Measurements from ENCODE around the gene TAOK1. TPM values are rescaled to one million over a fixed set of nuclear protein-coding genes. Genes with fewer than 3 reads are reported as not detected.
"Not testable (repeated sequence)": the region's sequence is repeated elsewhere in the genome, so short reads cannot be mapped to it uniquely, and the experiment has no call there.

TAOK1 gene
- total RNA-seq, 2 experiments from 2014 or later, result 21.8 to 21.9 TPM

DNA sequence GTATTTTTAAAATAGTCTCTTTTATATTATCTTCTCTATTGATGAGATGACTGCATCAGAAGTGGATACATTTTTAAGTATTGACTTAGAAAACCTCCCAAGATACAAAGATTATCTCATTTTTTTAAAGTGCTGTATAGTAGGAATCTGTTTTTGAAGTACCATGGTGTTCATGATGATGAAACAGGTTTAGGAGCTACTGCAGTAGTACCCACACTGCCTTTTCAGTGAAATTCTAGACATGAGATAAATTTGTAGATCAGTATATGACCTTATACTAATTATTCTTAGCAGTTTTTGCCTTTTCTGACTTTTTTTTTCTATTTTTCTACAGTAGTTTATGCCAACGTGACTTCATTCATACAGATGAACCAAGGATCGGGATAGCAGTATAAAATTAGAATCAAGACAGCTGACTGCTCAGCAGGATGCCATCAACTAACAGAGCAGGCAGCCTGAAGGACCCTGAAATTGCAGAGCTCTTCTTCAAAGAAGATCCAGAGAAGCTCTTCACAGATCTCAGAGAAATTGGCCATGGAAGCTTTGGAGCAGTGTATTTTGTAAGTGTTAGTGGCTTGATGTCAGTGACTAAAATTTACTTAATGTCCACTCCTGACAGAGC lies 61.1 kb downstream of the TAOK1 start:
- Mint-ChIP-seq H3K4me3 (no peak overlapping the region), H3K36me3 (ENCODE audit: low read depth) (peaks cover 26% of the 10 kb centered on the region), H3K27me3 (ENCODE audit: low read depth) (no peaks in the 10 kb centered on the region), H3K9me3 (no peaks in the 10 kb centered on the region), H3K27ac (no peak overlapping the region), H3K4me1 (ENCODE audit: low read depth) (peaks cover 23% of the 10 kb centered on the region)
- intact Hi-C loops (cut with micrococcal nuclease), result no loop called here
- DNase-seq, result no peak
- CTCF ChIA-PET, result no interaction called here

DNA sequence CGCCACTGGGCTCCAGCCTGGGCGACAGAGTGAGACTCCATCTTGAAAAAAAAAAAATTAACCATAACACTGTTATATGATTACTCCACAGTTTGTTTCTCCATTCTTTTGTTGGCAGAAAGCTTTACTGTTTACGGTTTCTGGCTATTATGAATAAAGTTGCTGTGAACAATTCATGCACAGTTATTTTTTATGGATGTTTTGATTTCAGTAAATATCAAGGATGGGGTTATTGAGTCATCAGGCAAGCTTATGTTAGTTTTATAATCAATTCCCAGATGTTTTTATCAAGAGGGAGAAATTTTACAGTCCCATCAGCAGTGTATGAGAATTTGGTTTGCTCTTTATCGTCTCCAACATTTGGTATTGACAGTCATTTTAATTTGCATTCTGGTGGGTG lies 67.9 kb downstream of the TAOK1 start:
- H3K4me3 Mint-ChIP-seq, result no peak overlapping the region
- no peaks in the 10 kb centered on the region for H3K9me3 Mint-ChIP-seq
- CTCF ChIA-PET, result interaction anchor here (1.8 kb wide), 1 partner anchor 89 kb away, joined by 4 read pairs; no protein-coding TSS in a partner anchor
- intact Hi-C loops (cut with micrococcal nuclease), result no loop called here
- H3K27ac Mint-ChIP-seq, result no peak overlapping the region
- peaks cover 14% of the 10 kb centered on the region for H3K4me1 Mint-ChIP-seq (ENCODE audit: low read depth)
- peaks cover 21% of the 10 kb centered on the region for H3K36me3 Mint-ChIP-seq (ENCODE audit: low read depth)
- no peaks in the 10 kb centered on the region for H3K27me3 Mint-ChIP-seq (ENCODE audit: low read depth)
- DNase-seq, result no peak

DNA sequence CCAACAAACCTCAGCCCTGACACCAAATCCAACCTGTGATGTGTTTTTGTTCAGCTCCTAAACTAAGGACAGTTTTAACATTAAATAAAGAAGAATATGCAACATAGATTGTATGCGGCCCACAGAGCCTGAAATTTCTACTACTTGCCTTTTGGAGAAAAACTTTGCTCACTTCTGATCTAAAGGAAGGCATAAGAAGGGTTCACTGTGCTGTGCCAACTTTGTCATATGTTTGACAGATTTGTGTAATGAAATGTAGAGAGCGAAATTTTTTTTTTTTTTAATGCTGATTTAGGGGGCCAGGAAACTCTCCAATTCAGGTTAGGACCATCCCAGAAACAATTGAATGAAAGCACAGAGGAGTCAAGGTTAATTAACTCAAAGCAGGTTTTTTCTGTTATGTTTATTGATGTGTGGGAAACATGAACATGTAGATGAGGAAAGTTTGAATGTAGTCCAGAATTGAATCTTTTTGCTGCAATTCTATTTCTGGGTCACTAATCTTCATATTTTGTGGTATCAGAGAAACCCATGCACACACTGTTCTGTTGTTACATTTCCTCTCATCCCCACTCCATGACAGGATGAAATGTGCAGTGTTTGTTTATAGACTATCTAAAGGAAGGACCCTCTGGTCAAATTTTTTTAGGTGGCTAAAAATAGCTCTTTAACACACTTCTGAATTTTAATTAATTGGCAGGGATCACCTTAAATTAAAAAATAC lies 71.5 kb downstream of the TAOK1 start:
- CTCF ChIA-PET, result interaction anchor here (1.0 kb wide), 1 partner anchor 92 kb away, joined by 4 read pairs; no protein-coding TSS in a partner anchor
- H3K4me3 Mint-ChIP-seq, result no peak overlapping the region
- DNase-seq, result no peak
- intact Hi-C loops (cut with micrococcal nuclease), result no loop called here
- H3K27me3 Mint-ChIP-seq (ENCODE audit: low read depth), result no peaks in the 10 kb centered on the region
- H3K27ac Mint-ChIP-seq, result no peak overlapping the region
- H3K9me3 Mint-ChIP-seq, result no peaks in the 10 kb centered on the region
- peaks cover 14% of the 10 kb centered on the region for H3K36me3 Mint-ChIP-seq (ENCODE audit: low read depth)
- peaks cover 12% of the 10 kb centered on the region for H3K4me1 Mint-ChIP-seq (ENCODE audit: low read depth)

DNA sequence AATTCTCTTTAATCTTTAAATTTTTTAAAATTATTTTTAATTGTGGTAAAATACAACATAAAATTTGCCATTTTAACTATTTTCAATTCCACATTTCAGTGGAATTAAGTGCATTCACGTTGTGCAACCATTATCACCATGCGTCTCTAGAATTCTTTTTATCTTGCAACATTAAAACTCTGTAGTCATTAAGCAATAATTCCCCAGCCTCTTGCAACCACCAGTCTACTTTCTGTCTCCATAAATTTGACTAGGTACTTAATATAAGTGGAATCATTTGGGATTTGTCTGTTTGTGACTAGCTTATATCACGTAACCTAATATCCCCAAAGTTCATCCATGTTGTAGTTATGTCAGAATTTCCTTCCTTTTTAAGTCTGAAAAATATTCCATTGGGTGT lies 79.1 kb downstream of the TAOK1 start:
- no peaks in the 10 kb centered on the region for H3K27me3 Mint-ChIP-seq (ENCODE audit: low read depth)
- no peak for DNase-seq
- intact Hi-C loops (cut with micrococcal nuclease), result no loop called here
- H3K27ac Mint-ChIP-seq, result no peak overlapping the region
- H3K4me1 Mint-ChIP-seq (ENCODE audit: low read depth), result no peaks in the 10 kb centered on the region
- H3K36me3 Mint-ChIP-seq (ENCODE audit: low read depth), result peaks cover 11% of the 10 kb centered on the region
- no peaks in the 10 kb centered on the region for H3K9me3 Mint-ChIP-seq
- CTCF ChIA-PET, result no interaction called here
- H3K4me3 Mint-ChIP-seq, result no peak overlapping the region

DNA sequence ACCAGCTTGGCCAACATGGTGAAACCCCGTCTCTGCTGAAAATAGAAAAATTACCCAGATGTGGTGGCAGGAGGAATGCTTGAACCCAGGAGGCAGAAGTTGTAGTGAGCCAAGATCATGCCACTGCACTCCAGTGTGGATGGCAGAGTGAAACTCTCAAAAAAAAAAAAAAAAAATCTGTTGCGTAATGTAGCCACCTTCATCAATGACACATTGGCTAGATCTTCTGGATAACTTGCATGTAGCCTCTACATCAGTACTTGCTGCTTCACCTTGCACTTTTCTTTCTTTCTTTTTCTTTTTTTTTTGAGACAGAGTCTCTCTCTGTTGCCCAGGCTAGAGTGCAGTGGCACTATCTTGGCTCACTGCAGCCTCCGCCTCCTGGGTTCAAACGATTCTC lies 83.3 kb downstream of the TAOK1 start:
- H3K27ac Mint-ChIP-seq; H3K36me3 Mint-ChIP-seq (ENCODE audit: low read depth); H3K4me3 Mint-ChIP-seq; H3K9me3 Mint-ChIP-seq; intact Hi-C loops (cut with micrococcal nuclease); DNase-seq; H3K27me3 Mint-ChIP-seq (ENCODE audit: low read depth); CTCF ChIA-PET; H3K4me1 Mint-ChIP-seq (ENCODE audit: low read depth): not testable (repeated sequence)

DNA sequence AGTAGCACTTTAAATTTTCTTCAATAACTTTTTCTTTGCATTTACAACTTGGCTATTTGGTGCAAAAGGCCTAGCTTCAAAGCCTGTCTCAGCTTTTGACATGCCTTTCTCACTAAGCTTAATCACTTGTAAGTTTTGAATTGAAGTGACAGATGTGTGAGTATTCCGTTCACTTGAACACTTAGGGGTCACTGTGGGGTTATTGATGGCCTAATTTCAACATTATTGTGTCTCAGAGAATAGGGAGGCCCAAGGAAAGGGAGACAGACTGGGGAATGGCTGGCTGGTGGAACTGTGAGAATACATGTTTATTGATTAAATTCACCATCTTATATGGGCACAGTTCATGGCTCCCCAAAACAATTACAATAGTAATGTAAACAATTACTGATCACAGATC lies 84.1 kb downstream of the TAOK1 start:
- no peak for DNase-seq
- Mint-ChIP-seq H3K27ac (no peak overlapping the region), H3K4me3 (no peak overlapping the region), H3K9me3 (no peaks in the 10 kb centered on the region), H3K36me3 (ENCODE audit: low read depth) (peaks cover 8% of the 10 kb centered on the region), H3K27me3 (ENCODE audit: low read depth) (no peaks in the 10 kb centered on the region), H3K4me1 (ENCODE audit: low read depth) (no peaks in the 10 kb centered on the region)
- CTCF ChIA-PET, result interaction anchor here (1.3 kb wide), 1 partner anchor 104 kb away, joined by 4 read pairs; no protein-coding TSS in a partner anchor
- intact Hi-C loops (cut with micrococcal nuclease), result no loop called here

DNA sequence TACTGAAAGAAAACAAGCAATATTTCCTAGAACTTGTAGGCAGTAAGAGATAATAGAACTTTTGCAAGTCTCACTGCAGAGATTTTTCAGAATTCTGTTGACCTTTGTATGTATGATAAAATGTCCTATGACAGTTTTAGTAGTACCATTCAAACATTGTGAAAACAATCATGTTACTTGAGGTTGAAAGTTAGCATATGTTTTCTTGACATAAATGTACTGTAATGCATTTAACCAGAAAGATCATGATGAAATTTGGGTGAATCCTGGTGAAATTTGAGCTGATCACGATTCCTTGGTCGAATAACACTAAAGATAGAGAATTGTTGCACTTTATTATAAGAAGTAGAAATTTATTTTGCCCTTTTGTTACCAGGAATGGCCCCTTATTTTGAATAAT lies 85.7 kb downstream of the TAOK1 start:
- no peaks in the 10 kb centered on the region for H3K27me3 Mint-ChIP-seq (ENCODE audit: low read depth)
- no peak for DNase-seq
- H3K9me3 Mint-ChIP-seq, result no peaks in the 10 kb centered on the region
- H3K4me1 Mint-ChIP-seq (ENCODE audit: low read depth), result no peaks in the 10 kb centered on the region
- CTCF ChIA-PET, result interaction anchor here (1.3 kb wide), 1 partner anchor 106 kb away, joined by 5 read pairs; no protein-coding TSS in a partner anchor
- H3K36me3 Mint-ChIP-seq (ENCODE audit: low read depth), result peaks cover 8% of the 10 kb centered on the region
- H3K27ac Mint-ChIP-seq, result no peak overlapping the region
- no peak overlapping the region for H3K4me3 Mint-ChIP-seq
- intact Hi-C loops (cut with micrococcal nuclease), result no loop called here

DNA sequence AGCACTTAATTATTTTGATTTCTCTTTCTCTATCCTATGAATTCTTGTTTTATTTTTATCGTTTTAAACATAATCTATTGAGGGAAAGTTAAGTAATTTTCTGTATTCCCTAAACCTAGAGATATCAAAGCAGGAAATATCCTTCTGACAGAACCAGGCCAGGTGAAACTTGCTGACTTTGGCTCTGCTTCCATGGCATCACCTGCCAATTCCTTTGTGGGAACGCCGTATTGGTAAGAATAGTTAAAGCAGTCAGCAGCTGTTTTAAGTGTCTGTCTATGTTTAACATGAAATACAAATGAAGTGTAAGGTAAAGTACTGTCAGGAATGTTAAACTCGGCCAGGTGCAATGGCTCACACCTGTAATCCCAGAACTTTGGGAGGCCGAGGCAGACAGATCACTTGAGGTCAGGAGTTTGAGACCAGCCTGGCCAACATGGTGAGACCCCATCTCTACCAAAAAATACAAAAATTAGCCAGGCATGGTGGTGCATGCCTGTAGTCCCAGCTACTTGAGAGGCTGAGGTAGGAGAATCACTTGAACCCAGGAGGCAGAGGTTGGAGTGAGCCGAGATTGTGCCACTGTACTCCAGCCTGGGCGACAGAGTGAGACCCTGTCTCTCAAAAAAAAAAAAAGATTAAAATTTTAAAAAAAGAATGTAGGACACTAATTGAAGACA lies 90.2 kb downstream of the TAOK1 start:
- DNase-seq; H3K4me1 Mint-ChIP-seq (ENCODE audit: low read depth); H3K4me3 Mint-ChIP-seq; intact Hi-C loops (cut with micrococcal nuclease); H3K27me3 Mint-ChIP-seq (ENCODE audit: low read depth); H3K27ac Mint-ChIP-seq; CTCF ChIA-PET; H3K36me3 Mint-ChIP-seq (ENCODE audit: low read depth); H3K9me3 Mint-ChIP-seq: not testable (repeated sequence)

DNA sequence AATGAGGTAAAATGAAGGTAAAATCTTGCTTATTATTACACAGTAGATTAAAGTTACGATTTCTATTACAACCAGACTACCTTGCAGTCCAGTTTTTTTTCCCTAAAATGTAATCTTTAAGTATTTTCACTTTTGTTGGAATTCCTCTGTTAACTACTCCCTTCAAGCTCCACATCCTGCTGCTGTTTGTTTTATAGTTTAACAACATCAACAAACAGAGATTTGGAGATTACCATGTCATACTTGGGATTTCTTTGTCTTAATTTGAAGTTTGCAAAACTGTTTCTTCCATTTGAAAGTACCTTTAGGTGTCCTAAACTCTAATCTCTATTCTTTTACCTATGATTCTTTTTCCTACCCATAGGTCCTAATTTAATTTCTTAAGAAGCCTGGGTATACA lies 93.3 kb downstream of the TAOK1 start:
- intact Hi-C loops (cut with micrococcal nuclease), result no loop called here
- no peaks in the 10 kb centered on the region for H3K4me1 Mint-ChIP-seq (ENCODE audit: low read depth)
- no peaks in the 10 kb centered on the region for H3K36me3 Mint-ChIP-seq (ENCODE audit: low read depth)
- H3K4me3 Mint-ChIP-seq, result no peak overlapping the region
- CTCF ChIA-PET, result no interaction called here
- no peak overlapping the region for H3K27ac Mint-ChIP-seq
- DNase-seq, result no peak
- H3K27me3 Mint-ChIP-seq (ENCODE audit: low read depth), result no peaks in the 10 kb centered on the region
- H3K9me3 Mint-ChIP-seq, result no peaks in the 10 kb centered on the region

DNA sequence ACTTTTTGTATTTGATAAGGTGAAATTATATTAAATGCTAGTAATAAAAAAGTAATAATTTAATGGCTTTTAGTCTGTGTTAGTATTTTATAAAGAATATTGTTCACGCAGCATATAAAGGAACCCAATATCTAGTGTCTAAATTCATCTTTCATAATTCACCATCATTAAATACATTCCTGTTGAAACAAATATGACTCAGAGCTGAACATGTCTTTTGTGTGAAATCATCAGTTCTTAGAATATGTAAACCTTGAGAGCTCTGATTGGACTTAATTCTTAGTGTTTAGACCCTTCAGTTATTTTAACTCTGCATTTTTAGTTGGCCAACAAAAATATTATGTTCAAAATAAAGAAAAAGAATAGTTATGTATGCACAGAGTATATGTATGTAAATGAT lies 104.8 kb downstream of the TAOK1 start:
- Mint-ChIP-seq H3K27ac (no peak overlapping the region), H3K9me3 (no peaks in the 10 kb centered on the region), H3K4me1 (ENCODE audit: low read depth) (peaks cover 2% of the 10 kb centered on the region), H3K27me3 (ENCODE audit: low read depth) (no peaks in the 10 kb centered on the region), H3K36me3 (ENCODE audit: low read depth) (peaks cover 19% of the 10 kb centered on the region), H3K4me3 (no peak overlapping the region)
- intact Hi-C loops (cut with micrococcal nuclease), result no loop called here
- CTCF ChIA-PET, result interaction anchor here (1.9 kb wide), 1 partner anchor 17 kb away, joined by 9 read pairs; no protein-coding TSS in a partner anchor
- no peak for DNase-seq

DNA sequence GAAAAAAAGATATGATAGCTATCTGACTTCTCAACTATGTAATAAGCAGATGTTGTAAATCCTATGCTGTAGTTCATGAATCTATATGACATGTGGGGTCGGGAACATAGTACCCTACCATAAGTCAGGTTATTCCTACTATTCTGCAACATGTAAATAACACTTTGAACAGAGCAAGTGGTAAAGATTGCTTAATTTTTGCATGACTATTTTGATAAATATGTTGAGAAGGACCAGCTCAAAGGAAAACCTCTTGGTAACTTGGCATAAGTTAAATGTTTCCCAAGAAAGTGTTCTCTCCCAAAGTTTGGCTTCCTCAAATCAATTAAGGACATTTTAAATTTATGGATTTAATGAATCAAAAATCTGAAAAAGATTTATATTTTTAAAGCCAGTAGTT lies 114.5 kb downstream of the TAOK1 start:
- intact Hi-C loops (cut with micrococcal nuclease), result no loop called here
- Mint-ChIP-seq H3K27ac (no peak overlapping the region), H3K9me3 (no peaks in the 10 kb centered on the region), H3K27me3 (ENCODE audit: low read depth) (no peaks in the 10 kb centered on the region), H3K36me3 (ENCODE audit: low read depth) (peaks cover 9% of the 10 kb centered on the region), H3K4me1 (ENCODE audit: low read depth) (no peaks in the 10 kb centered on the region), H3K4me3 (no peak overlapping the region)
- no peak for DNase-seq
- CTCF ChIA-PET, result interaction anchor here (1.0 to 1.2 kb wide), 2 partner anchors 9 to 32 kb away, joined by 3 to 6 read pairs; no protein-coding TSS in a partner anchor

DNA sequence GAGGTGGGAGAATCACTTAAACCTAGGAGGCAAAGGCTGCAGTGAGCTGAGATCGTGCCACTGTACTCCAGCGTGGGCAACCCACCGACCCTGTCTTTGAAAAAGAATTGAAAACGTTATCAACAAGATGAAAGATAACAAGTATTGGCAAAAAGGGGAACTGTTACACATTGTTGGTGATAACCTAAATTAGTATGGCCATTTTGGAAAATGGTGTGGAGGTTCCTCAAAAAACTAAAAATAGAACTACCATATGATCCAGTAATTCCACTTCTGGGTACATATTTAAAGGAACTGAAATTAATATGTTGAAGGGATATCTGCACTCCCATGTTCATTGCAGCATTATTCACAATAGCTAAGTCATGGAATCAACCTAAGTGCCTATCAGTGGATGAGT lies 115.7 kb downstream of the TAOK1 start:
- Mint-ChIP-seq H3K27ac (no peak overlapping the region), H3K36me3 (ENCODE audit: low read depth) (peaks cover 8% of the 10 kb centered on the region), H3K9me3 (no peaks in the 10 kb centered on the region), H3K4me1 (ENCODE audit: low read depth) (no peaks in the 10 kb centered on the region), H3K27me3 (ENCODE audit: low read depth) (no peaks in the 10 kb centered on the region), H3K4me3 (no peak overlapping the region)
- CTCF ChIA-PET, result interaction anchor here (1.2 kb wide), 1 partner anchor 31 kb away, joined by 3 read pairs; no protein-coding TSS in a partner anchor
- intact Hi-C loops (cut with micrococcal nuclease), result no loop called here
- DNase-seq, result no peak
